ENCODE results near the gene CCDC146. TPM values are rescaled to one million over a fixed set of nuclear protein-coding genes. Genes with fewer than 3 reads are reported as not detected.

The CCDC146 gene
- total and polyA plus RNA-seq, 2 of the 13 experiments (the other 11 are each of a cell fraction or from before 2014, with no cell fraction given): 2.4 to 4.1 TPM

- no peak overlapping the region for H3K27ac ChIP-seq (ENCODE audit: extremely low read length, insufficient read depth, low read length)
- H3K4me2 ChIP-seq (ENCODE audit: low read depth, low read length): no peak overlapping the region
- intact Hi-C loops (cut with micrococcal nuclease; ENCODE audit: unreplicated experiment): no loop called here
- H3K9ac ChIP-seq (ENCODE audit: insufficient read depth, low read depth, low read length): no peak overlapping the region
- WGBS (ENCODE audit: low lambda C conversion rate): 97% methylated on average over 2 of the region's 2 CpGs
- no peaks in the 10 kb centered on the region for H4K20me1 ChIP-seq (ENCODE audit: insufficient read depth, low read length)
- DNase-seq (ENCODE audit: low spot score) (no peak), FAIRE-seq (no peak), ATAC-seq (no peak)
- CTCF ChIA-PET (ENCODE audit: low intra/inter-chr PET ratio, low total read pairs): no interaction called here
- no peak overlapping the region for H2AFZ ChIP-seq (ENCODE audit: low read length)
- in situ Hi-C loops (cut with HindIII; ENCODE audit: extremely low pct_ligation_motif_present, low pct_unique_long_range_greater_than_20kb): no loop called here
- H3K4me3 ChIP-seq (replicated peaks in 1 of 3; ENCODE audit: insufficient read depth in 1 of 3, low read depth in 2 of 3, low read length in 3 of 3): no peak overlapping the region
- TF ChIP-seq KDM1A (CRISPR knock-in tag; IDR thresholded peaks at IDR 0.05) (no peak), FLYWCH1 (CRISPR knock-in tag; IDR thresholded peaks at IDR 0.05) (no peak), PAX8 (CRISPR knock-in tag; IDR thresholded peaks at IDR 0.05; ENCODE audit: borderline replicate concordance) (no peak), CENPBD1 (CRISPR knock-in tag; IDR thresholded peaks at IDR 0.05; ENCODE audit: borderline replicate concordance, low read depth) (no peak), ZNF17 (CRISPR knock-in tag; IDR thresholded peaks at IDR 0.05) (no peak), CBX1 (IDR thresholded peaks at IDR 0.05; ENCODE audit: low read depth) (no peak), JARID2 (CRISPR knock-in tag; IDR thresholded peaks at IDR 0.05; ENCODE audit: insufficient replicate concordance) (no peak), ZFP91 (CRISPR knock-in tag; IDR thresholded peaks at IDR 0.05; ENCODE audit: borderline replicate concordance) (no peak), SNAPC5 (CRISPR knock-in tag; IDR thresholded peaks at IDR 0.05; ENCODE audit: borderline replicate concordance) (no peak), THAP9 (CRISPR knock-in tag; IDR thresholded peaks at IDR 0.05; ENCODE audit: borderline replicate concordance) (no peak), ZSCAN22 (CRISPR knock-in tag; IDR thresholded peaks at IDR 0.05) (no peak)
- TF ChIP-seq, protein P1, sequence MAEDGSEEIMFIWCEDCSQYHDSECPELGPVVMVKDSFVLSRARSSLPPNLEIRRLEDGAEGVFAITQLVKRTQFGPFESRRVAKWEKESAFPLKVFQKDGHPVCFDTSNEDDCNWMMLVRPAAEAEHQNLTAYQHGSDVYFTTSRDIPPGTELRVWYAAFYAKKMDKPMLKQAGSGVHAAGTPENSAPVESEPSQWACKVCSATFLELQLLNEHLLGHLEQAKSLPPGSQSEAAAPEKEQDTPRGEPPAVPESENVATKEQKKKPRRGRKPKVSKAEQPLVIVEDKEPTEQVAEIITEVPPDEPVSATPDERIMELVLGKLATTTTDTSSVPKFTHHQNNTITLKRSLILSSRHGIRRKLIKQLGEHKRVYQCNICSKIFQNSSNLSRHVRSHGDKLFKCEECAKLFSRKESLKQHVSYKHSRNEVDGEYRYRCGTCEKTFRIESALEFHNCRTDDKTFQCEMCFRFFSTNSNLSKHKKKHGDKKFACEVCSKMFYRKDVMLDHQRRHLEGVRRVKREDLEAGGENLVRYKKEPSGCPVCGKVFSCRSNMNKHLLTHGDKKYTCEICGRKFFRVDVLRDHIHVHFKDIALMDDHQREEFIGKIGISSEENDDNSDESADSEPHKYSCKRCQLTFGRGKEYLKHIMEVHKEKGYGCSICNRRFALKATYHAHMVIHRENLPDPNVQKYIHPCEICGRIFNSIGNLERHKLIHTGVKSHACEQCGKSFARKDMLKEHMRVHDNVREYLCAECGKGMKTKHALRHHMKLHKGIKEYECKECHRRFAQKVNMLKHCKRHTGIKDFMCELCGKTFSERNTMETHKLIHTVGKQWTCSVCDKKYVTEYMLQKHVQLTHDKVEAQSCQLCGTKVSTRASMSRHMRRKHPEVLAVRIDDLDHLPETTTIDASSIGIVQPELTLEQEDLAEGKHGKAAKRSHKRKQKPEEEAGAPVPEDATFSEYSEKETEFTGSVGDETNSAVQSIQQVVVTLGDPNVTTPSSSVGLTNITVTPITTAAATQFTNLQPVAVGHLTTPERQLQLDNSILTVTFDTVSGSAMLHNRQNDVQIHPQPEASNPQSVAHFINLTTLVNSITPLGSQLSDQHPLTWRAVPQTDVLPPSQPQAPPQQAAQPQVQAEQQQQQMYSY (CRISPR knock-in tag; IDR thresholded peaks at IDR 0.05): no peak
- H3K27me3 ChIP-seq (ENCODE audit: control insufficient read depth in 1 of 2, insufficient read depth in 2 of 2, low read length in 2 of 2): no peaks in the 10 kb centered on the region
- no peaks in the 10 kb centered on the region for H3K79me2 ChIP-seq (ENCODE audit: insufficient read depth, low read length)
- 0 out of 5 replicates have a peak, but pooled peaks cover 0 to 3% of the 10 kb centered on the region in 2 experiments for H3K36me3 ChIP-seq (replicated peaks in 1 of 2; ENCODE audit: control insufficient read depth in 1 of 2, insufficient read depth in 2 of 2, low read length in 2 of 2)
- BruUV-seq (replicated peaks): no TSS peak
- H3K4me1 ChIP-seq (ENCODE audit: insufficient read depth, low read length): peaks cover 12% of the 10 kb centered on the region
- H3K9me3 ChIP-seq (ENCODE audit: low read length): no peaks in the 10 kb centered on the region
- POLR2A ChIA-PET: no interaction called here
Measured at GRCh38 chr7:77337456-77337990, 215.1 kb downstream of the CCDC146 start.
